Measurements from ENCODE around the gene ANTXR1. TPM values are rescaled to one million over a fixed set of nuclear protein-coding genes. Genes with fewer than 3 reads are reported as not detected.

Gene ANTXR1
- total RNA-seq, 1 donor from 2014 or later: 144 TPM

DNA sequence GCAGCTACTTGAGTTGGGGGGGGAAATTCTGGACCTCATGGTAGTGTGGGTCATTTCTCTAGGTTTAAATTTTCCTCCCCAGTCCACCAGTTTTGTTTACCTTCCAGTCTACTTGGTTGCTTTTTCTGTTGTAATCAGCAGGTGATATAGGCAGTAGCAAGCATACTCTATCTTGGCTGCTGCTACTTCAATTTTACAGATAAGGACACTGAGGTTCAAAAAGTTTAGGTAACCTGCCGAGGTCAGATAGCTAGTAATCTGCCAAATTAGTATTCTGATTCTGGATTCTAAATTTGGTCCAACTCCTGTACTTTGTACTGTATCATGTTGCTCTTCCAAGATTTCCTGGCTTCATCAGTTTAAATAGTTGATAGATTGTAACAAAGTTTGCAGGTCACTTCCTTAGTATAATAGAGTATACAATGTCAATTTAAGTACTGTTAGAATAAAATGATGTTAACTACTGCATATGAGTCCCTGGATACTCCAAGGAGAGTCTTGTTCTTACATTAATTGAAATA is 34.7 kb downstream of the ANTXR1 start:
- Mint-ChIP-seq H3K36me3 (peaks cover 30% of the 10 kb centered on the region), H3K4me3 (no peak overlapping the region), H3K27ac (no peak overlapping the region), H3K4me1 (no peaks in the 10 kb centered on the region), H3K27me3 (ENCODE audit: low read depth) (no peaks in the 10 kb centered on the region), H3K9me3 (no peaks in the 10 kb centered on the region)
- DNase-seq (ENCODE audit: low spot score in 2 of 2, unreplicated experiment in 2 of 2): no peak
- TF ChIP-seq, protein P1, sequence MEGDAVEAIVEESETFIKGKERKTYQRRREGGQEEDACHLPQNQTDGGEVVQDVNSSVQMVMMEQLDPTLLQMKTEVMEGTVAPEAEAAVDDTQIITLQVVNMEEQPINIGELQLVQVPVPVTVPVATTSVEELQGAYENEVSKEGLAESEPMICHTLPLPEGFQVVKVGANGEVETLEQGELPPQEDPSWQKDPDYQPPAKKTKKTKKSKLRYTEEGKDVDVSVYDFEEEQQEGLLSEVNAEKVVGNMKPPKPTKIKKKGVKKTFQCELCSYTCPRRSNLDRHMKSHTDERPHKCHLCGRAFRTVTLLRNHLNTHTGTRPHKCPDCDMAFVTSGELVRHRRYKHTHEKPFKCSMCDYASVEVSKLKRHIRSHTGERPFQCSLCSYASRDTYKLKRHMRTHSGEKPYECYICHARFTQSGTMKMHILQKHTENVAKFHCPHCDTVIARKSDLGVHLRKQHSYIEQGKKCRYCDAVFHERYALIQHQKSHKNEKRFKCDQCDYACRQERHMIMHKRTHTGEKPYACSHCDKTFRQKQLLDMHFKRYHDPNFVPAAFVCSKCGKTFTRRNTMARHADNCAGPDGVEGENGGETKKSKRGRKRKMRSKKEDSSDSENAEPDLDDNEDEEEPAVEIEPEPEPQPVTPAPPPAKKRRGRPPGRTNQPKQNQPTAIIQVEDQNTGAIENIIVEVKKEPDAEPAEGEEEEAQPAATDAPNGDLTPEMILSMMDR (IDR thresholded peaks at IDR 0.05; ENCODE audit: unreplicated experiment): no peak

DNA sequence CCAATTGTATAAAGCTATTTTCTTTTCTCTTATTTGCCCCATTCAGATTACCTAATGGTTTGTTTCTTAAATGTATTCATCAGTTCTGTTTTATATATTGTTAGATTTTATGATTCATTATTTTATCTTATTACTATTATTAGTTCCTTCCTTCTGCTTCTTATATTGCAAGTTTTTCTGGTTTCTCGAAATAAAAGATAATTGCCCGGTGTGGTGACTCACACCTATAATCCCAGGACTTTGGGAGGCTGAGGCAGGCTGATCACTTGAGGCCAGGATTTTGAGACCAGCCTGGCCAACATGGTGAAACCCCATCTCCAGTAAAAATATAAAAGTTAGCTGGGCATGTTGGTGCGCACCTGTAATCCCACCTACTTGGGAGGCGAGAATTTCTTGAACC is 37.8 kb downstream of the ANTXR1 start:
- Mint-ChIP-seq H3K27ac (no peak overlapping the region), H3K9me3 (peaks cover 3% of the 10 kb centered on the region), H3K36me3 (peaks cover 19% of the 10 kb centered on the region), H3K4me3 (no peak overlapping the region), H3K27me3 (ENCODE audit: low read depth) (no peaks in the 10 kb centered on the region), H3K4me1 (no peaks in the 10 kb centered on the region)
- TF ChIP-seq, protein P1 (IDR thresholded peaks at IDR 0.05; ENCODE audit: unreplicated experiment): no peak
- no peak for DNase-seq (ENCODE audit: low spot score in 2 of 2, unreplicated experiment in 2 of 2)

DNA sequence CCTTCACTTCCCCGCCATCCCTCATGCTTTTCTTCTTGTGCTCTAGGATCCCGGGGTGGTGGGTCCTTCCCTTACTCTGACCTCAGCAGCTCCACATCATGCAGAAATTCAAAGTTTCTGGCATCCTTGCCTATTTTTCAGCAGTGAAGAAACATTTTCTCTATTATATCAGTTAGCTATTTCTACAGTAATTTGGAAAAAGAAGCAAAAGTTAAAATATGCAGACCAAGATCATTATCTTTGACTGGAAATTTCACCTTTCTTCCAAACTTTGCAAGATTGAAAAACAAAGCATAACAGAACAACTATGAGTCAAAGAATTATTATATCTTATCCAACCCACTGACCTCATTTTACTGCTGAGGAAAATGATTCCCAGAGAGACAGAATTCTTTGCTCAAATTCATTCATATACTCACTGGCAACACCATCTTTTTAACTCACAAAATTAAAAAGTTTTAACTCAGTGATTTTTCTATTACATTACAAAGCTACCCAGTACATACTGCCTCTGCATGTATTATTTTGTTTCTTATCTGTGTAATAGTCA is 40.5 kb downstream of the ANTXR1 start:
- Mint-ChIP-seq H3K4me3 (no peak overlapping the region), H3K36me3 (peaks cover 37% of the 10 kb centered on the region), H3K4me1 (no peaks in the 10 kb centered on the region), H3K27ac (no peak overlapping the region), H3K27me3 (ENCODE audit: low read depth) (no peaks in the 10 kb centered on the region), H3K9me3 (peaks cover 16% of the 10 kb centered on the region)
- DNase-seq (ENCODE audit: low spot score in 2 of 2, unreplicated experiment in 2 of 2): no peak
- TF ChIP-seq, protein P1 (IDR thresholded peaks at IDR 0.05; ENCODE audit: unreplicated experiment): no peak

DNA sequence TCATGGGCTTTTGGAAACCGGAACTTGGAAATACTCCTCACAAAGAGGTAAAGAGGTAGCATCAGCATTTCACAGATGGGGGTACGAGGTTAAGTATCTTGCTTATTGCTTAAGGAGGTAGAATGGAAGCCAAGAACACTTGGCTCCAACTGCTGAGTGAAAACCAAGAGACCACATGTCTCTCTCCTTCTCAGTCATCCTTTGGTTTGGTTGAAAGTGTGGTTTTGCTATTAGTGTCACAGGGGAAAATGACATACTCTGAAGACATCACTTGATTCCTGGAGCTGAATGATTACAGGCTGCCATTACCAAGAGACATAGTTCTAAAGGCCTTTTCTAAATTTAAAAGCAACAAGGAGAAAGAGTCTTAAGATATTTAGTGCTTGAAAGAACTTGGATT is 41.5 kb downstream of the ANTXR1 start:
- Mint-ChIP-seq H3K4me3 (no peak overlapping the region), H3K9me3 (peaks cover 23% of the 10 kb centered on the region)
- TF ChIP-seq, protein P1 (IDR thresholded peaks at IDR 0.05; ENCODE audit: unreplicated experiment): no peak

DNA sequence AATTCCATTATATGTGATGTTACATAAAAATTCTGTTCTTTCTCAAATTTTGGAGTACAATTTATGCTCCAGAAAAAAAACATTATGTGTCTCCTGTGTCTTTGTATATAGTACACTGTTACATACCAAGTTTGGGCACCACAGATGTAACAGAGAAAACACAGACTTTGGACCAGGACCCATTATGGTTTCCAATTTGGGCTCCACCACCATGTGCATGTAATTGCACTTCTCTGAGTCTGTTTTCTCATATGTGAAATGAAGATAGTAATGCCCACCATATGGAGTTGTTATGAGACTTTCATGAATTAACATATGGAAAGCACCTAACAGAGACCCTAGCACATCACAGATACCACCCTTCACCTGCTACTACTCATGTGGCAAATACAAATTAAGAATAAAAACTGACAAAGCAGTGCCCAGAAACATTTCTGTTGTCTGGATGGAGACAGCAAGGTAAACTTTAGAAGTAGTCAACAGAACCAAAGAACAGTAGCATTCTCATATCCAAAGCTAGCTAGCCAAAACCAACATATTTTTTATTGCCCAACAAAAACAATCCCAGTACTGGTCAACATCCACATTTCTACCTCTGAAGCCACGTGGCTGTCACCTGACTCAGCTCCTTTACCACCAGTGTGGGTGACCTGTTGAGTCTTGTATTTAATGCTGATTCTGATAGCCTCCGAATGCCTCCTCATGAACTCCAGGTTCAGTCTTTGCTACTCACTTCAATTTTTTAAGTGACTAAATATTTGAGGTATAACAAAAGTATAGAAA is 42.9 kb downstream of the ANTXR1 start:
- TF ChIP-seq, protein P1 (IDR thresholded peaks at IDR 0.05; ENCODE audit: unreplicated experiment): no peak
- Mint-ChIP-seq H3K27me3 (ENCODE audit: low read depth) (no peaks in the 10 kb centered on the region), H3K4me3 (no peak overlapping the region), H3K36me3 (peaks cover 53% of the 10 kb centered on the region), H3K9me3 (peaks cover 27% of the 10 kb centered on the region), H3K4me1 (peaks cover under 1% of the 10 kb centered on the region), H3K27ac (no peak overlapping the region)
- no peak for DNase-seq (ENCODE audit: low spot score in 2 of 2, unreplicated experiment in 2 of 2)

More for the DNA sequence above, 41.5 kb downstream of the ANTXR1 start:
- Mint-ChIP-seq H3K27me3 (ENCODE audit: low read depth) (no peaks in the 10 kb centered on the region), H3K4me1 (no peaks in the 10 kb centered on the region), H3K27ac (no peak overlapping the region), H3K36me3 (peaks cover 44% of the 10 kb centered on the region)
- DNase-seq (ENCODE audit: low spot score in 2 of 2, unreplicated experiment in 2 of 2): no peak
